ENCODE data around the gene OAS3. TPM values are rescaled to one million over a fixed set of nuclear protein-coding genes. Genes with fewer than 3 reads are reported as not detected.
"Not testable (repeated sequence)": the region's sequence is repeated elsewhere in the genome, so short reads cannot be mapped to it uniquely, and the experiment has no call there.

Gene OAS3
- total RNA-seq, 1 donor from 2014 or later = 7.6 TPM

GRCh38 chr12:112924986-112925385 lies 13.3 kb upstream of the OAS3 start:
- DNase-seq = peak; percentile 26

- not testable (repeated sequence) for DNase-seq
These were observed 11.7 kb upstream of the OAS3 start for GRCh38 chr12:112926416-112927033.

- DNase-seq = no peak
These were observed 10.8 kb upstream of the OAS3 start for GRCh38 chr12:112927475-112927874.

- DNase-seq = no peak
These were observed 10.3 kb upstream of the OAS3 start for GRCh38 chr12:112927925-112928324.

- no peak for DNase-seq
These were observed 9.3 kb upstream of the OAS3 start for GRCh38 chr12:112928978-112929377.

- DNase-seq = no peak
These were observed 8.6 kb upstream of the OAS3 start for GRCh38 chr12:112929715-112930114.

- no peak for DNase-seq
These were observed 7.9 kb upstream of the OAS3 start for GRCh38 chr12:112930350-112930749.

GRCh38 chr12:112932485-112933128 lies 5.7 kb upstream of the OAS3 start:
- DNase-seq = no peak

GRCh38 chr12:112933129-112933505 lies 5.2 kb upstream of the OAS3 start:
- no peak for DNase-seq

- no peak for DNase-seq
These were observed 2.0 kb upstream of the OAS3 start for GRCh38 chr12:112936264-112936663.

GRCh38 chr12:112936927-112937326 lies 1.3 kb upstream of the OAS3 start:
- no peak for DNase-seq

GRCh38 chr12:112938751-112939150 lies 477 bp downstream of the OAS3 start:
- DNase-seq = no peak

- DNase-seq = no peak
These were observed 1.6 kb downstream of the OAS3 start for GRCh38 chr12:112939761-112940381.

GRCh38 chr12:112941528-112942335 lies 3.5 kb downstream of the OAS3 start:
- no peak for DNase-seq

GRCh38 chr12:112942572-112942971 lies 4.3 kb downstream of the OAS3 start:
- DNase-seq = no peak

GRCh38 chr12:112944024-112944690 lies 5.9 kb downstream of the OAS3 start:
- no peak for DNase-seq

GRCh38 chr12:112945515-112945914 lies 7.2 kb downstream of the OAS3 start:
- no peak for DNase-seq

- no peak for DNase-seq
These were observed 8.1 kb downstream of the OAS3 start for GRCh38 chr12:112946236-112947000.

- DNase-seq = no peak
These were observed 9.0 kb downstream of the OAS3 start for GRCh38 chr12:112947314-112947713.

- DNase-seq = no peak
These were observed 9.5 kb downstream of the OAS3 start for GRCh38 chr12:112947761-112948160.

- DNase-seq = no peak
These were observed 10.5 kb downstream of the OAS3 start for GRCh38 chr12:112948806-112949205.

GRCh38 chr12:112950701-112951100 lies 12.4 kb downstream of the OAS3 start:
- DNase-seq = no peak
